GM18508 (cell line): ENCODE results near the gene CALML3.

ENCODE experiments used
- ATAC-seq: cut with Tn5 transposase; IDR thresholded peaks from one replicate; pipeline ENCODE4 v1.9.1; 2021; ENCODE audit warnings: moderate number of reproducible peaks; ENCODE audit not compliant: insufficient read depth, unreplicated experiment

Gene CALML3

GRCh38 chr10:5504146-5505072, 20.4 kb upstream of the CALML3 start:
- ATAC-seq, result no peak

- no peak for ATAC-seq
Observed at GRCh38 chr10:5506246-5506645, 18.5 kb upstream of the CALML3 start.

GRCh38 chr10:5506751-5507648, 17.8 kb upstream of the CALML3 start:
- no peak for ATAC-seq

- no peak for ATAC-seq
Observed at GRCh38 chr10:5507649-5508131, 17.1 kb upstream of the CALML3 start.

GRCh38 chr10:5508161-5508604, 16.6 kb upstream of the CALML3 start:
- ATAC-seq, result no peak

- ATAC-seq, result no peak
Observed at GRCh38 chr10:5508786-5509185, 16.0 kb upstream of the CALML3 start.

GRCh38 chr10:5509236-5509635, 15.5 kb upstream of the CALML3 start:
- ATAC-seq, result no peak

- ATAC-seq, result no peak
Observed at GRCh38 chr10:5509691-5510090, 15.1 kb upstream of the CALML3 start.

GRCh38 chr10:5510281-5511072, 14.3 kb upstream of the CALML3 start:
- ATAC-seq, result no peak

GRCh38 chr10:5511231-5511884, 13.4 kb upstream of the CALML3 start:
- no peak for ATAC-seq

GRCh38 chr10:5511885-5512280, 12.9 kb upstream of the CALML3 start:
- ATAC-seq, result no peak

GRCh38 chr10:5512331-5512730, 12.4 kb upstream of the CALML3 start:
- ATAC-seq, result no peak

- no peak for ATAC-seq
Observed at GRCh38 chr10:5512881-5513612, 11.7 kb upstream of the CALML3 start.

GRCh38 chr10:5514226-5514850, 10.4 kb upstream of the CALML3 start:
- no peak for ATAC-seq

GRCh38 chr10:5515948-5516761, 8.6 kb upstream of the CALML3 start:
- ATAC-seq, result no peak

GRCh38 chr10:5517546-5517945, 7.2 kb upstream of the CALML3 start:
- ATAC-seq, result no peak

- no peak for ATAC-seq
Observed at GRCh38 chr10:5518143-5518542, 6.6 kb upstream of the CALML3 start.

GRCh38 chr10:5519054-5519453, 5.7 kb upstream of the CALML3 start:
- ATAC-seq, result no peak
